WI38 (cell line): Measurements from ENCODE around the gene PRPF40A.

Source experiments
- H3K4me3 ChIP-seq: 2 replicates; pipeline ENCODE4 v1.5.1; 2011; ENCODE audit warnings: low read depth, mild to moderate bottlenecking, control low read depth, low read length
- CTCF ChIP-seq: IDR thresholded peaks from 2 replicates; pipeline ENCODE4 v1.5.1; 2012; ENCODE audit warnings: low read depth, mild to moderate bottlenecking, control low read depth, low read length

The PRPF40A gene

GRCh38 chr2:152694161-152694661 lies 23.1 kb downstream of the PRPF40A start:
- no peak for TF ChIP-seq CTCF
- H3K4me3 ChIP-seq = peak overlapping the region; percentile 46

- TF ChIP-seq CTCF = no peak
- H3K4me3 ChIP-seq = no peak overlapping the region
Observed at GRCh38 chr2:152693033-152693432, 24.2 kb downstream of the PRPF40A start.

- no peak for TF ChIP-seq CTCF
- H3K4me3 ChIP-seq = no peak overlapping the region
Observed at GRCh38 chr2:152686321-152686720, 30.9 kb downstream of the PRPF40A start.

GRCh38 chr2:152683400-152683799 lies 33.9 kb downstream of the PRPF40A start:
- TF ChIP-seq CTCF = no peak

GRCh38 chr2:152682663-152683062 lies 34.6 kb downstream of the PRPF40A start:
- TF ChIP-seq CTCF = no peak
- no peak overlapping the region for H3K4me3 ChIP-seq

More at GRCh38 chr2:152683400-152683799, 33.9 kb downstream of the PRPF40A start:
- H3K4me3 ChIP-seq = no peak overlapping the region

GRCh38 chr2:152678808-152679207 lies 38.5 kb downstream of the PRPF40A start:
- H3K4me3 ChIP-seq = no peak overlapping the region
- TF ChIP-seq CTCF = no peak

- TF ChIP-seq CTCF = no peak
Observed at GRCh38 chr2:152676461-152676860, 40.8 kb downstream of the PRPF40A start.

More at GRCh38 chr2:152676461-152676860, 40.8 kb downstream of the PRPF40A start:
- H3K4me3 ChIP-seq = no peak overlapping the region
